Suppressor macrophage treated with lipopolysaccharide for 4 hours (primary cell): Measurements from ENCODE around the gene CNKSR3.

Experiments used
- DNase-seq: peaks from one replicate; pipeline ENCODE4 v3.0.0-alpha.2; 2020

The CNKSR3 gene

DNA sequence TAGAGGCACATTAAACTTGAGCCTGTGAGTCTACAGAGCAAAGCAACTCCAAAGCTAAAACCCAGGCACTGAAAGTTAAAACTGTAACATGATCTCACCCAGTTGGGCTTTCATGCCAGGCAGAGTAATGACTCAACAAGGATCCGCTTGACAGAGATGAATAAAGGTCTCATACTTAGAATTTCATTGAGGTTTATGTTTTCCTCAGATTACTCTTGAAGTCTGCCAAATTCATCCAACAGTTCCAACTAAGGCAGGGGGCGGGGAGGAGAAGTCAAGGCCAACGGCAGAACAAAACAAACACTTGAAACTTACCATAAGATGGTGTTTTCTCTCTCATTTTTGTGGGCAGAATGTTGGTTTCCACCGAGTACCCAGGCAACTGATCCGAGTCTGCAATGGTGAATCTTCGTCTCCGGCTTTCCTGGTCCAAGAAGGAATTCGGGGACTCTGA lies 99.8 kb downstream of the CNKSR3 start:
- no peak for DNase-seq

DNA sequence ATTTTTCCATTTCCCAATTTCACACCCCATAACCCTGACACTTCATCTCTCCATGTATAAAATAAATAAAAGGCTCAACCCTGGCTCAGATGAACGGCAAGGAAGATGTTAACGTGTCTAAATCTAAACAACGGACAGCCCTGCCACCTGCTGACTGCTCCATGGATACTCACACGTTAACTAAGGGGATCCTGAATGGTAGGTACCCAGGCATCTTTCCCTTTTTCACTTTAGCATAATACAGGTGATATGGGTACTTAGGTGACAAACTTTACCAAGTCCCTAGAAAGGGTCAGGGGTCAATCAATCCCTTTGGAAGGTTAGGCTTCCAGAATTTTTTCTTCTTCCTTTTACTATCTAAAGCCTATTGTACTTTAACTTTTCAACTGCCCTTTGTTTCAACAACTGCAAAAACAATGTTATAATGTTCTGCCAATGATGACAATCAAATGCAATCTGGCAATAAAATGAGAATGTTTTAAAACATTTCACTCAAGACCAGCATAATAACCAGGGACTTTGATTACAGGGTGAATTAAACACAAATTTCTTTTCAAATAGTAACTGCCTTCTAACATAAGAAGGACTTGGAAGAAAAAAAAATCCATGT lies 101.5 kb downstream of the CNKSR3 start:
- DNase-seq = no peak

DNA sequence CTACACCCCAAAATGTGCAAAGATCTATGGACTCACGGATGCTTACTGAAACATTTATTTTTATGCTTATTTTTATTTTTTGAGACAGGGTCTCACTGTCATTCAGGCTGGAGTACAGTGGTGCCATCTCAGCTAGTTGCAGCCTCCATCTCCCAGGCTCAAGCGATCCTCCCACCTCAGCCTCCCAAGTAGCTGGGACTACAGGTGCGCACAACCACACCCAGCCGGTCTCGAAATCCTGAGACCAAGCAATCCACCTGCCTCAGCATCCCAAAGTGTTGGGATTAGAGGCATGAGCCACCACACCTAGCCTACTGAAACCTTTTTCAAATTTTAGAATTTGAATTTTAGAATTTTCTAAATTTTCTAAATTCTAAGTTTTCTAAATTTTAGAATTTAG lies 103.0 kb downstream of the CNKSR3 start:
- DNase-seq = no peak

DNA sequence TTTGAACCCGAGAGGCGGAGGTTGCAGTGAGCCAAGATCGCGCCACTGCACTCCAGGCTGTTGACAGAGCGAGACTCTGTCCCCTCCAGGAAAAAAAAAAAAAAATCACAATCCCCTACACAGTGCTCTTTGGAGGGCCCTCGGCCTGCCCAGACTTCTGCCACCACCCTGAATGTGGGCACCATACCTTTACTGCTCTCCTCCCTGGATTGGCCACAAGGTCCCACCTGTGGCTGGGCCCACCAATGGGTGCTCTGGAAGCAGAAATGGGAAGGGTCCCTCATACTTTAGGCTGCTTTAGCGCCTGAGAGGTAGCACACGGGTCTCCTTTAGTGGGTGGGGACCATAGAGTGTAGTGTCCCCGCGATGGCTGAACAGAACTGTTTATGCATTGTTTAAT lies 103.6 kb downstream of the CNKSR3 start:
- no peak for DNase-seq

DNA sequence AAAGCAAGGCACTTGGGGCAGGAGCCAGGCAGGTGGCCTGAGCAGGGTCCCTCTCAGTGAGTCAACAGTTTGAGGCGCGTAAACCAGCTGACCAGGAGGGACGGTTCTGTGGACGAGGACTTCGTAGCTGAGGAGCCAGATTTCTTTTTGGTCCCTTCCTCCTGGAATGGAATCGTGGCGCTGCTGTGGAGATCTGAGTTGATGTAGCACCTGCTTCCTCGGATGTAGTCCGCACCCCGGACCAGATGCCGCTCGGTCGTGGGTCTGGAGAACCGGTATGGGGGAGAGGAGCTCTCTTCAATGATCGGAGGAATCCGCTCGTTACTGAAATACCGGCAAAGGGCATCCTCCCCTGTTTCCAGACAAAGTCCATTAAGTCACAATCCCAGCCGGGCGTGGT lies 104.2 kb downstream of the CNKSR3 start:
- no peak for DNase-seq

DNA sequence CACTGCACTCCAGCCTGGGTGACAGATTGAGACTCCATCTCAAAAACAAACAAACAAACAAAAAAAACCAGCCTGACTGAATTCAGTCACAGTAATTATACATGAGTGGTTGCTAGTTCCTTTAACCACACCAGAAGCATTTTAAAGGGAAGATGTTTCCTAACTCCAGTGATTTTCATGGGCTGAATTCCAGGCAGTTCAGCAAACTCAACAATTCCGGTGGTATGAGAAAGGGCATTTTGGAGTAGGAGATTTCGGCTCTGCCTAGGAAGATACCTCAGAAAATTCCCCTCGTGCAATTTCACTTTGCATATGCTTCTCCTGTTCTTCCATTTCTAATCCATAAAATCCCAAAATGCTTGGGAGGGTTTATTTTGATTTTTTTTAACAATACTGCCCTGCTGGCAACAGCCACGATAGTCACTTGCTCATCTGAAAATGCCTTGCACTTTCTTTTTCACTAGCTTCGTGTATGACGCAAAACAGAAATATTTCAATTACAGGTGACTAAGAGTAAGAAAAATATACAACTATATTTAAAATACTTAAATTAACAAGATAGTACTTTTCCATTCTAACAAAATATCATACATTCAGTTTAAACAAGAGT lies 105.6 kb downstream of the CNKSR3 start:
- no peak for DNase-seq

DNA sequence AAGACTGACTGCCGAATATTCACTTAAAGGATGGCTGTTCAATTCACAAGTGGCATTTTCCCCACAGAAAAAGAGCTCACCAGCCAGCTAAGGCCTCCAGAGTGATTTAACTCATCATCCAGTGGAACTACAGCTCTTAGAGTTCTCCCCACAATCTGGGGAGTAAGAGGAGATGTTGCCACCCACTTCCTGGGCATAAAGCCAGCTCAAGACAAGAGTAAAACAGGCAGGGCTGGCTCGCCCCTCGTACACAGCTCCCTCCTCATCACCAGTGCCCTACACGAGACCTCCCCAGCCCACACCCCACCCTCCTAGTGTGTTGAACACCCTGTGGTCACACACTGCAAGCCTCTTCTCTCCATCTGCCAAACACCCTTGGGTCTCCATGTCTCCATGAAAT lies 106.7 kb downstream of the CNKSR3 start:
- no peak for DNase-seq

DNA sequence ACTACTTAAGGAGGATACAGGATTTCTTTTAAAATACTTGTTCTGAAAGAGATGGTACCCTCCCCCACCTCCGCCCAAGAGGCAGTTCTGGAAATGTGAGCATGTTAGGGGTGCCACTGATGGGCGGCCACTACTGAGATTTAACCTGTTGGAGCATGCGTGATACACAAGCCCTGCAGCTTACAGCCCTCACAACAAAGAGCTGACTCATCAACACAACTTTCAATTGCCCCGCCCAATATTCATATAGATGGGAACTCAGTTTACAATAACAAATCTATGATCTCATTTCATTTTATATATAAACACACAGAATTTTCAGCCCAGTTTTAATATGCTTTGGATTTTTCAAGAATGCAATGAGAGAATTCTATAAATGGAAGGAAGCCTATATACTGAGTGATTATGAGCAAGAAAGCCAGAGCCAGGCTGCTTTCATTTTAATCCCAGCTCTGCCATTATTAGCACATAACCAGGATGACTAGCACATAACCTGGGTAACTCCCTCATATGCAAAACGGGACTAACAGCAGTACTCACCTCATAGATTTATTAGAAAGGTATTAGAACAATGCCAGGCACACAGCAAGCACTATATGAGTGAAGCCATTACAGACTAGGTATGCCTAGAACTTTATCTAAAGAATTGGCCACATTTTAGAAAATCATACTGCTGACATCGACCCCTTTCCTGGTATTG lies 108.3 kb downstream of the CNKSR3 start:
- DNase-seq = no peak

DNA sequence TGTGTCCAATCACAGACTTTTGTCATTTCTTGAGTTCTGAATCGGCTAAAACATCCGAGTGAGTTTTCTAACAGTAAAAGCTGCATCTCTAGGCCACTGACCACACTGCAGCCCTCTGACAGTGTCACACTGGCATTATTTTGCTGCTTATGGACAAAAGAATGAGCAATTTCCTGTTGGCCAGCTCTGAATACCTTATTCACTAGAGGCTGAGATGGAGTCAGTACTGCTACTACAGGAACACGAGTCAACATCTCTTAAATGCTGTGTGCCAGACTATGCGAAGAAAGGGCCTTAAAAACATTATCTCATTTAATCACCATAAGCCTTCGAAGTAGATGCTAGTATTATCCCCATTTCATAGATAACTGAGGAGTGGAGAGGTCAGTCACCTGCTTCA lies 111.4 kb downstream of the CNKSR3 start:
- no peak for DNase-seq

DNA sequence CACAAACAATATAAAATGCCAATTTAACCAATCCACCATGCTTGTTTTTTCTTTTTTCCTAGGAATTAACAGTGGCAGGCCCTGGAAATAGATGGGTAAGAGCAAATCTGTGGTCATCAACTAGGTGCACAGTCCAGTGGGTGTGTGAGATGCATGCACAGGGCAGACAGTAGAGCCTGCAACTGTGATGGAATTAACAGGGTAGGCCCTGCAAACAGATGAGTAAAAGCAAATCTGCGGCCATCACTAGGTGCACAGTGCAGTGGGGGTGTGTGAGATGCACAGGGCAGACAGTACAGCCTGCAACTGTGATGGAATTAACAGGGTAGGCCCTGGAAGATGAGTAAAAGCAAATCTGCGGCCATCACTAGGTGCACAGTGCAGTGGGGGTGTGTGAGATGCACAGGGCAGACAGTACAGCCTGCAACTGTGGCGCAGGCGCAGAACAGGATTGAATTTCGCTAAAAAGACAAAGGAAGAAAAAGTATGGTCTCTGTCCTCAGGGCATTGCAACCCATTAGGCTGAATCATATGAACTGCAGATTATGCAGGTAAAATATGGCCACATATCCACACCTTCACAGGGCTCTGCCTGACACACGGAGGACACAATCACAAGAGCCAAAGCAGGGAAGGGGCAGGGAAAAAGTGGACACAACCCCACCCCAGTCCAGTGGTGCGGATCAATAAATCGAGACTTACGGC lies 112.8 kb downstream of the CNKSR3 start:
- DNase-seq = no peak

DNA sequence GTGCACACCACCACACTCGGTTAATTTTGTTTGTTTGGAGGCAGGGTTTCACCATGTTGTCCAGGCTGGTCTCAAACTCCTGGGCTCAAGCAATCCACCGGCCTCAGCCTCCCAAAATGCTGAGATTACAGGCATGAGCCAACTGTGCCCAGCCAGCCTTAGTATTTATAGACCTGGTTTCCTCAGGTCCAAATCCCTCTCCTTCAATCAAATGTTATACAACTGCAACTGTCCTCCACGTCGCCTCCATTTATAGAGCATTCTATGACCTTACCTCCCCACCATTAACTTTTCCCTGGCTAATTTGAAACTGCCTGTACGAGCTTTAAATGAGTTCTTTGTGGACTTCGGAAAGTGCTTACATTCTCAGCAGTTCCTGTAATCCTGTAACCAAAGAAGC lies 114.6 kb downstream of the CNKSR3 start:
- DNase-seq = no peak

DNA sequence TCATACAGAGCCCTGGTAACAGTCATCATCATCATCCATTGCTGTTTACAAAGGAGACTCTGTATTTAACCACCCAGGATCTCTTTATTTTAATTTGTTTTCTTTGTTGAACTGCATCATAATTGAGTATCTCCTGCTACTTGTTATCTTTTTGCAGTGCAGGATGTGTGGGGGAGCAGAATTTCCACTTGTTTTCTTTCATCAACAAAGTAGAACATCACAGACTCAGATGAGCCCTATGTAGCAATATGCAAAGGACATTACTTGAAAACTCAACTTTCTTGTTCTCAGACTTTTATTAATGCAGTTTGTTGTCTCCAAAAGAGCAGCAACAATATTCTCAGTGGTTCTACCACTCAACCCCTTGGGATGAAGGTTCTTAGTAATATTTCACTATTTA lies 115.2 kb downstream of the CNKSR3 start:
- DNase-seq = no peak

DNA sequence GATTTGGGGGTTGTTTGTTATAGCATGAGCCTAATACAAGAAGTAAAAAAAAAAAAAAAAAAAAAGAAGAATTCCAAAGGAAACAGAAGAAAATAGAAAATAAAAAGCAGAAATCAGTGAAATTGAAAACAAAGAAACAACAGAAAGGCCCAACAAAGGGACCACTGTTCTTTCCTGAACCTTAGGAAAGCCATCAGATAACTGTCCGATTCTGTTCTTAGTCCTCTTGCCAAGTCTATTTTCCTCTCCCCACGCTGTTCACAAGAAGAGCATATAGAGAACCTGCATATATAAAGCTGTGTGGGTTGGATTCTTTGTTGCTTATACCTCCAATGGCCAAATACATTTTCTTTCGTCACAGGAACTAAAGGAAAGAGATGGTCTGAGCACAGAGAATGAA lies 115.9 kb downstream of the CNKSR3 start:
- no peak for DNase-seq

DNA sequence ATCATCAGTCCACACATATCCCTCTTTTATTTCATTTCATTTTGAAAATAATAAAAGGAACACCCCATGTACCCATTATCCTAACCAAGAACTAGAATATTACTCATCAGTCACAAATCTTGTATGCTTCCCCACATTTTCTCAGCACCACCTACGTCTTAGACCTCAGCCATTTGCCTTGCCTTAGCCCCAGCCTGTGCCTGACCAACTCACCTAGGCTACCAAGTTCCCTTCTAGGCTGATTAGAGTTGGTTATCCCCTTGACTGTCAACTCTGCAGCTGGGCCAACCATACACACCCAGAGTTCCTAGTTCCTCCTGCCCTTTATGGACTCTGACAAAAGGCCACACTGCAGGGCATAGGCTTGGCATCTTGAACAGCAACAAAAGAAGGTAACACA lies 120.5 kb downstream of the CNKSR3 start:
- no peak for DNase-seq

DNA sequence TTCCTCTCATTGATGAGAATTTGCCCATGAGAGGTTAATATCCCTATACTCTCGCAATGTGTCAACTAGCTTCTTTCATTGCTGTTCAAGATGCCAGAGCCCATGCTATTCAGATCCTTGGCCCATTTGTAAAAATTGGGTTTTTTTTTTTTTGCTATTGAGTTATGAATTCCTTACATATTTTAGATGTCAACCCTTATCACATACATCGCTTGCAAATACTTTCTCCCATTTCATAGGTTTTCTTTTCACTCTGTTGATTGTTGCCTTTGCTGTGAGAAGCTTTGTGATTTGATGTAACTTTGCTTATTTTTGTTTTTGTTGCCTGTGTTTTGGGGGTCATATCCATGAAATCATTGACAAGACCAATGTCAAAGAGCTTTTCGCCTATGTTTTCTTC lies 121.7 kb downstream of the CNKSR3 start:
- DNase-seq = no peak

DNA sequence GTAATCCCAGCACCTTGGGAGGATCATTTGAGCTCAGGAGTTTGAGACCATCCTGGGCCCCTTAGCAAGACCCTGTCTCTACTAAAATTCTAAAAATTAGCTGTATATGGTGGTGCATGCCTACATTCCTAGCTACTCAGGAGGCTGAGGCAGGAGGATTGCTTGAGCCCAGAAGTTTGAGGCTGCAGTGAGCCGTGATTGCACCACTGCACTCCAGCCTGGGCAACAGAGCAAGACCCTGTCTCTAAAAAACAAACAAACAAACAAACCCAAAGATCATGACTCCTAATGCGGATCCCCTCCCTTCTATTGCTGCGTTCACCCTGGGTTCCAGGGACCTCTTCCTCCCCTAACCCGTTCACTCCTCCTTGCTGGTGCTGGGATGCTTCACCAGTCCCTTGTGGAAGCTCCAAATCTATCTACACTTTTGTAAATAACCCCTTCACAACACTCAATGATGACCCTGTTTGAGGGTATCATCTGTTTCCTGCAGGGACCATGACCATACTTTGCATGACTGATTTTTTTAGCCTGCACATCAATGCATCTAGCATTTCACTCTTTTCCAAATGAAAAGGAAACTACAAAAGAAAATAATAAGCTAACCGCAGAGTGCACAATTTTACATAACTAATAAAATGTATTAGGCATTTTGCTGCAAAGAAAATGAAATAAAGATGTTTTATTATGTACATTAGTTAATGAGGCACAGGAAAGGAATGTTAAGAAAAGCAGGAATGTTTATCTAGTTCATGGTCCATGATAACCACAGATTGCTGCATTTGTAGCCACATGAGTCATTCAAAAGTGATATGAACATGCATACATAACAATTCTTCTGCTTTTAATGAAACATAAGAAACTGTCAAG lies 123.4 kb downstream of the CNKSR3 start:
- no peak for DNase-seq

DNA sequence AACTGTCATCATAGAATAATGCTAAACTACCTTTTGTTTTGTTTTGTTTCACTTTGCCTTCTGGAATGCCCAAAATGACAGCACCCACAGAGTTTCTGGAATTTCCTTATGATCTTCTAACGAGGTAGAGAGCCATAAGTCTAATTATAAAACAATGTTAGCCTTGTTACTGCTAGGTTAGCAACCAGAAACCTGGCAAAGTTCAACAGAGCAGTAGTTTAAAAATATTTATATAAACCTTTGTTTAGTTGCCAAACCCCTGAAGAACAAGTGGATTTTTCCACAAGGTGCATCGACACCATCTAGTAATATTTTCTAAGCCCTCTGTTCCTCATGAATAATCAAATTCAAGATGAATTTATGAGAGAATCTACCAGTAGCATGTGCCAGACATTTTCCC lies 126.3 kb downstream of the CNKSR3 start:
- DNase-seq = no peak

DNA sequence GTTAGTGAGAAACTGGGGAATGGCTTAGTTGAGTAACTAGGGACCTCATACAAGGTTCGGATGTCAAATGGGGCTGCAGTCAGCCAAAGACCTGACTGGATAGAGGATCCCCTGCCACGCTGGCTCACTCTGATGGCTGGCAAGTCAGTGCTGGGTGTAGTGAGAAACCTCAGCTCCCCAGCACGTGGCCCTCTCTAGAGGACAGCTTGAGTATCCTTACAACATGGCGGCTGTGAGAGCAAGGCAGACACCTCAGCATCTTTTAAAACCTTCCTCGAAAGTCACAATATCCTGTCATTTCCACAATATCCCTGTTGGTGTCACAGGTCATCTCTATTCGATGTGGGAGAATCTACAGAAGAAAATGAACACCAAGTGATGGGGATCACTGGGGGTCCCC lies 127.2 kb downstream of the CNKSR3 start:
- no peak for DNase-seq

DNA sequence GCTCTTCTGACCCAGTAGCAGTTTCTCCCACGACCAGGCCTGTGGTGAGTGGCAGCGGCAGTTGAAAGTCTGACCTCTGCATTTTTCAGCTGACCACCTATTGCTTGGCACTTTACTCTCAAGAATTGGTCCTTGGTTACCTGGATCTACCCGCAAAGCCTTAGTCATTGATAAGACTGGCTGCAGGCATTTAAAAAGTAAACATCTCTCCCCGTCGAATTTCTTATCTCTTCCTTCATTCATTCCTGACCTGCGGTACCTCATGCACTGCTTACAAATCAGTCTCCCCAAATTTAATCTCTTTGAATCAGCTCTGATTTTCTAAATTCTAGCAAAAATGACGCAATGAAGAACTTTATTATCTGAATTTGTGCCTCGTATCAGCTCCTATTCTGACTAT lies 127.7 kb downstream of the CNKSR3 start:
- no peak for DNase-seq

DNA sequence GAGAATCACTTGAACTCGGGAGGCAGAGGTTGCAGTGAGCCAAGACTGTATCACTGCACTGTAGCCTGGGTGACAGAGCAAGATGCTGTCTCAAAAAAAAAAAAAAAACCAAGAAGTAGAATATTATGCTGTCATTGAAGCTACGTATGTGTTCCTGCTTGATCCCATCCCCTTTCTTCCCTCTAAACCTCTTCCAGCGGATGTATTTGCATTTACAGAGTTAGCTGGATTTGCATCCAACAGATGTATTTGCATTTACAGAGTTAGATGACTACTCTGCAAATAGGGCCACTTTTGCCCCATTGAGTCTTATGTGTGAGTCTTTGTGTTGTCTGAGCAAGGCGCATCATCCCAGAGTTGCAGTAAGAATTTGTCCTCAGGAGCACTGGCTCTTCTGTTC lies 128.9 kb downstream of the CNKSR3 start:
- no peak for DNase-seq

DNA sequence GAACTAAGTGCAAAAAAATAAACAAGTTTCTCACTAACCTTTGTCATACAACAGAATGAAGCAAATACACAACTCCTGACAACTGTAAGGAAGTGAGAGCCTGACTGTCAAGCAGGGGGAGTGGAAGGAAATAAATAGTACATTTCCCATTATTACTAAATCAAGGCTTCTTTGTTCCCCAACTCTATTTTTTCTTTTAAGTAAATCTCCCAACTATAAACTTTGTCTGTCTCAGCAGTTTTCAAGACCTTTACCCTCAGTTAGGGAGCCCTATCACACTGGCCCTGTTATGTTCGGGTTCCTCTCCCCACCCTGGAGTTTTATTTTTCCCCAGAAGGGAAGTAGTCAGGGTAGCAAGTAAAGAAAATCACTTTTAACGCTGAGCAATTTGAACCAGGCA lies 129.7 kb downstream of the CNKSR3 start:
- DNase-seq = peak; percentile 41

DNA sequence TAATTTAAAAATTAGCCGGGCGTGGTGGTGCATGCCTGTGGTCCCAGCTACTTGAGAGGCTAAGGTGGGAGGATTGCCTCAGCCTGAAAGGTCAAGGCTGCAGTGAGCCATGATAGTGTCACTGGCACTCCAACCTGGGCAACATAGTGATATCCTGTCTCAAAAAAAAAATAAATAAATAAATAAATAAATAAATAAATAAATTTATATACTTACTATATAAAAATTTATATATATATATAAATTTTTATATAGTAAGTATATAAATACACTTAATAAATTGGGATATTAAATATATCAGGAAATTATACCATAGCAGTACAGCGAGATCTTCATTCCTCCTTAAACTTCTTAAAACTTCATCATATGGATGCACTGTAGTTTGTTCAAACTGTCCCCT lies 130.9 kb downstream of the CNKSR3 start:
- DNase-seq = no peak

DNA sequence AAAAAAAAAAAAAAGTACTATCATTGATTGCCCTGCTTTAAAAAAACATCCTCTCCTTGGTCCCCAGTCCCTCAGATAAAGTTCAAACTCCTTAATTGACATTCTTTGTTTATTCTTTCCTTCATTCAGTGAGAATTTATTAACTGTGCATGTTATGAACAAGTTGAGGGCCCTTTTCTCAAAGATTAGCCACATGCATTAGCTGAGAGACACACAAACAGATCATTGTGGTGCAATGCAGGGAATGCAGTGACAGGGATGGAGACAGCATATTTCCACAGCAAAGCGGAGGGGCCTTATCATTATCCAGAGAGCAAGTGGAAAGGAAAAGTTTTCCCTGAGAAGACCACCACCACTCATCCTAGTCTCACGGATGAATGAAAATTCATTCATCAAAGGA lies 132.0 kb downstream of the CNKSR3 start:
- DNase-seq = no peak
